Epithelial cell of esophagus (primary cell): ENCODE results near the gene EXT2.

Experiments used
- DNase-seq: peaks from one replicate; pipeline ENCODE4 v3.0.0; 2010; ENCODE audit warnings: low read depth
- H3K4me3 ChIP-seq: 2 replicates; pipeline ENCODE4 v1.5.1; 2011; ENCODE audit warnings: mild to moderate bottlenecking, low read length, control low read depth
- CTCF ChIP-seq: IDR thresholded peaks from 2 replicates; pipeline ENCODE4 v1.5.1; 2011; ENCODE audit warnings: low read depth, mild to moderate bottlenecking, low read length, control low read depth, inconsistent platforms; ENCODE audit not compliant: insufficient read depth; ENCODE audit errors: missing control alignments

Gene EXT2

GRCh38 chr11:44083433-44083832, 12.0 kb upstream of the EXT2 start:
- TF ChIP-seq CTCF = no peak
- no peak overlapping the region for H3K4me3 ChIP-seq
- DNase-seq = no peak

DNA sequence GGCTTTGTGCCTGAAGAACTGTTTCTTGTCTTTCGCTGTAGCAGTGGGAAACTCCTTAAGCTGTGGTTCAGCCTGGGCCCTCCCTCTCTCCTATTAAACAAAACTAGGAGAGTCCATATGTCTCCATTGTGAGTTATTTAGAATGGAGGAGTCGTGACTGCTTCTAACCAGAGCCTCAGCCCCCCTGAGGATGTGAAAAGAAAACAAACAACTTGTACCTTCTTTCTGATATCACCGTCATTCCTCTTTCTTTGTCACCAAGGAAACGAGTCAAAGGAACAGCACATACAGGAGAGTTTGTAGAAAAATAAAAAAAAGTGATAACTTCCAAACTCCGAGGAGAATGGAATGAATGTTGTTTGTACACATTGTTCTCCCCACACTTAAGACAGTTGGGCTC, 11.6 kb upstream of the EXT2 start:
- no peak for DNase-seq
- no peak overlapping the region for H3K4me3 ChIP-seq
- no peak for TF ChIP-seq CTCF

DNA sequence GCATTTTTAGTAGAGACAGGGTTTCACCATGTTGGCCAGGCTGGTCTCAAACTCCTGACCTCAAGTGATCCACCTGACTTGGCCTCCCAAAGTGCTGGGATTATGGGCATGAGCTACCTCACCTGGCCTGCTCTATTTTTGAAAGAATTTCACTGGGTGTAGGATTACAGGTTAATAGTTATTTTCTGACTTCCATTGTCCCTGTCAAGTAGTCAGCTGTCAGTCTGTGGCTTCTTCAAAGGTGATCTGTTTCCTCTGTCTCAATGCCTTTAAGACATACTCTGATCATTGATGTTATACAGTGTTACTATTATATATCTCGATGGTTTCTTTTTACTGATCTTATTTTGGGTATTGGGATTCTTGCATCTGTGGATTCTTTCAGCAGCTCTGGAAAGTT, 10.1 kb upstream of the EXT2 start:
- no peak for TF ChIP-seq CTCF
- DNase-seq = no peak
- no peak overlapping the region for H3K4me3 ChIP-seq

DNA sequence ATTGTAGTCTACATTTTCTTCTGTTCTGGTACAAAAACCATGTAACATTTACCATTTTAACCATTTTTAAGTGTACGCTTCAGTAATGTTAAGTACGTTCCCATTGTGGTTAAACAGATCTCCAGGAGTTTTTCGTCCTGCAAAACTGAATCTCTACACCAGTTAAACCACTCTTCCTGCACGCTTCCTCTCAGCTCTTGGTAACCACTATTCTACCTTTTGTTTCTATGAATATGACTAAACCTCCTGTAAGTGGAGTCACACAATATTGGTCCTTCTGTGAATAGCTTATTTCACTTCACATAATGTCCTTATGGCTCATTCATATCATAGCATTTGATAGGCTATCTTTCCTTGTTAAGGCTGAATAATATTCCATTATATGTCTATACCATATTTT, 7.1 kb upstream of the EXT2 start:
- DNase-seq = no peak
- no peak for TF ChIP-seq CTCF
- no peak overlapping the region for H3K4me3 ChIP-seq

DNA sequence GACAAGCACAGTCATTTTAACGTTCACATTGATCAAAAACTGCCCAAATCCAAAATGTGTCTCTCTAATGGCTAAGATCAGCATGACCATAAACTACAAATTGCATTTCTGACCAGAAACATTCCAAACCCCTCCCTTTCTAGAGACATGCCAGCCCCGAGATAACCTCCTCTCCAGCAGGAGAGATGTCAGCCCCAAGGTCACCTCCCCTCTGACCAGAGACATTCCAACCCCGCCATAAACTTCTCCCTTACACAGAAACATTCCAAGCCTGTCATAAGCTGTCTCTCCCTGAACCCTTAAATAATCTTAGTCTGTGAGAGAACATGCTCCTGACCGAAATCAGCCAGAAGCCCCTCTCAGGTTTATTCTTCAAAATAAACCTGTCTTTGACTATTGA, 6.6 kb upstream of the EXT2 start:
- DNase-seq = no peak
- no peak overlapping the region for H3K4me3 ChIP-seq
- TF ChIP-seq CTCF = no peak

DNA sequence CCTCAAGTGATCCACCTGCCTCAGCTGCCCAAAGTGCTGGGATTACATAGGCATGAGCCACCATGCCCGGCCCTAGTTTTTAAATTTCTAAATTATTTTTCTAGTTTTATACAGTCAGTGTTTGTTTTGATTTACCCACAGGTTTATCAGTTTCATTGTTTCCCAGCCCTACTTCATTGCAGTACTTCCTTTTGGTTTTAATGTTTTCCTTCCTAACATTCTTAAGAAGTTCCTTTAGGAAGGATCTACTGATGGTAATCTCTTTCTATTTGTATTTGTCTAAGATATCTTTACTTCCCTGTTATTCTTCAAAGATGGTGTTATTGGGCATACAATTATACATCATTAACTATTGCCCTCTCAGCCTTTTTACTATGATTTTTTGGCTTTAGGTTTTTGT, 4.9 kb upstream of the EXT2 start:
- H3K4me3 ChIP-seq = no peak overlapping the region
- DNase-seq = no peak
- no peak for TF ChIP-seq CTCF

DNA sequence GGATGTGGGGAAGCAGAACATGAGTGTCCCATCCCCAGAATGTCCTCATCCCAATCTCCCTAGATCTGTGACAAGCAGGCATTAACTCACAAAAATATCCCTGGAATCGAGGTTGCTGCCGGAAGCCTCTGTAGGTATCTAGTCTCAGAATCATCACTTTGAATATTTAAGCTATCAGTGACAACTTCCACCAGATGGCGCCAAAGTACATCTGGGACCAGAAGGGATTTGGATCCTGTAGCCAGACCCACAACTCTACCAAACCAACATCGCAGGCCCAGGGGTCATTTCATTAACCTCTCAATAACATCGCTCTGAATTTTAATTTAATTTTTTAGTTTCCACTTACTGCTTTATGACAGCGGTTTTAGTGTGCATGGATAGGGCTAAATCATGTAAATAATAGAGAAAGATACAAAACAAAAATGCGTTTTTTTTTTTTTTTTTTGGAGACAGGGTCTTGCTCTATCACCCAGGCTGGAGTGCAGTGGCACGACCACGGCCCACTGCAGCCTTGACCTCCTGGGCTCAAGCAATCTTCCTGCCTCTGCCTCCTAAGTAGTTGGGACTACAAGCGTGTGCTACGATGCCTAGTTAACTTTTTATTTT, 1.1 kb upstream of the EXT2 start:
- DNase-seq = peak; percentile 88
- peak; percentile 80 for TF ChIP-seq CTCF
- no peak overlapping the region for H3K4me3 ChIP-seq
